Endothelial cell of umbilical vein (primary cell): ENCODE results near the gene NES. TPM values are rescaled to one million over a fixed set of nuclear protein-coding genes. Genes with fewer than 3 reads are reported as not detected.

ENCODE experiments used
- BruUV-seq: library from RNA; stranded (reverse); fragments of 400-500 nt; replicated peaks from 2 replicates; lab custom pipeline; 2021; lab: Mats Ljungman, UMichigan
- CTCF ChIA-PET: fragments of 300-600, 350-600 bp; sonication (Branson Sonifier 250); formaldehyde crosslinking; loops from one replicate; lab custom pipeline; 2021; ENCODE audit warnings: antibody characterized with exemption, inconsistent platforms; lab: Charles Lee
- POLR2A ChIA-PET: fragments of 300-600, 350-600 bp; sonication (Branson Sonifier 250); formaldehyde crosslinking; loops from one replicate; lab custom pipeline; 2021; ENCODE audit warnings: antibody characterized with exemption, inconsistent platforms; lab: Charles Lee
- DNase-seq: peaks from one replicate; pipeline ENCODE4 v3.0.0-alpha.2; 2011; ENCODE audit warnings: low read depth, low spot score
- FAIRE-seq: peaks from 2 replicates; lab custom pipeline; 2011; peaks lifted over from hg19 to GRCh38; lab: Jason Lieb, UNC
- H2AFZ ChIP-seq: 2 replicates; pipeline ENCODE4 v1.6.0; 2012; ENCODE audit warnings: low read depth, low read length, control low read depth, inconsistent platforms
- H3K27ac ChIP-seq: 2 replicates; pipeline ENCODE4 v1.5.1; 2011; ENCODE audit warnings: low read depth, mild to moderate bottlenecking, control low read depth, low read length, moderate library complexity; ENCODE audit not compliant: insufficient read depth
- H3K27me3 ChIP-seq, 2 experiments: 2 replicates each; pipeline versions ENCODE4 v1.6.0 to v1.6.1; 2011; ENCODE audit warnings: low read length in 2 of 2, mixed read lengths in 1 of 2; ENCODE audit not compliant: control insufficient read depth in 2 of 2, insufficient read depth in 2 of 2
- H3K36me3 ChIP-seq, 2 experiments: 2 replicates in 1 of 2; 3 replicates in 1 of 2; pipeline ENCODE4 v1.5.1; 2011; ENCODE audit warnings: low read length in 2 of 2, mild to moderate bottlenecking in 1 of 2, moderate library complexity in 1 of 2; ENCODE audit not compliant: control insufficient read depth in 2 of 2, insufficient read depth in 2 of 2; ENCODE audit errors: extremely low read depth in 1 of 2
- H3K4me1 ChIP-seq: 3 replicates; pipeline ENCODE4 v1.5.1; 2011; ENCODE audit warnings: mild to moderate bottlenecking, low read length; ENCODE audit not compliant: control insufficient read depth, insufficient read depth; ENCODE audit errors: extremely low read depth
- H3K4me2 ChIP-seq: 2 replicates; pipeline ENCODE4 v1.6.1; 2011; ENCODE audit warnings: low read length, control low read depth, mixed read lengths; ENCODE audit not compliant: insufficient read depth
- H3K4me3 ChIP-seq, 3 experiments: fragments of 200-600 bp in 1 of 3; sonication (generic), shearing (Covaris generic) in 1 of 3; replicated peaks in 1 of 3; 2 replicates each; pipeline ENCODE4 v1.5.1; 2011 to 2016; ENCODE audit warnings: control low read depth in 3 of 3, low read length in 3 of 3, mild to moderate bottlenecking in 2 of 3, inconsistent platforms in 1 of 3, low read depth in 1 of 3, moderate library complexity in 1 of 3; ENCODE audit not compliant: insufficient read depth in 1 of 3
- H3K79me2 ChIP-seq: 2 replicates; pipeline ENCODE4 v1.6.0; 2012; ENCODE audit warnings: low read length, inconsistent platforms; ENCODE audit not compliant: control insufficient read depth, insufficient read depth
- H3K9ac ChIP-seq: replicated peaks from 2 replicates; pipeline ENCODE3; 2011; ENCODE audit warnings: low read length, control low read depth; ENCODE audit not compliant: insufficient read depth; ENCODE audit errors: extremely low read depth
- H3K9me1 ChIP-seq: replicated peaks from 3 replicates; pipeline ENCODE4 v1.6.0; 2011; ENCODE audit warnings: mild to moderate bottlenecking, low read length; ENCODE audit not compliant: control insufficient read depth, insufficient read depth; ENCODE audit errors: extremely low read depth
- H3K9me3 ChIP-seq: replicated peaks from 2 replicates; pipeline ENCODE4 v1.5.1; 2012; ENCODE audit warnings: low read length, inconsistent platforms; ENCODE audit not compliant: control insufficient read depth, insufficient read depth
- H4K20me1 ChIP-seq: replicated peaks from 2 replicates; pipeline ENCODE3; 2011; ENCODE audit warnings: mild to moderate bottlenecking, low read length; ENCODE audit not compliant: control insufficient read depth, insufficient read depth; ENCODE audit errors: extremely low read depth
- CTCF ChIP-seq, 2 donors: IDR thresholded peaks; 1 replicate in 1 of 2; 2 replicates in 1 of 2; pipeline ENCODE4 v1.5.1; 2011; ENCODE audit warnings: low read length in 2 of 2, mild to moderate bottlenecking in 2 of 2, moderate library complexity in 2 of 2, control low read depth in 1 of 2, inconsistent platforms in 1 of 2, low read depth in 1 of 2; ENCODE audit not compliant: insufficient read depth in 1 of 2; ENCODE audit errors: extremely low read depth in 1 of 2
- EZH2 ChIP-seq: IDR thresholded peaks from 2 replicates; pipeline ENCODE4 v1.6.1; 2012; ENCODE audit warnings: borderline replicate concordance, low read depth, mild to moderate bottlenecking, moderate library complexity, low read length, inconsistent platforms; ENCODE audit not compliant: severe bottlenecking
- JUN ChIP-seq: IDR thresholded peaks from 2 replicates; pipeline ENCODE4 v1.6.1; 2011; ENCODE audit warnings: borderline replicate concordance, low read depth; ENCODE audit not compliant: insufficient read length, insufficient read depth
- dilution Hi-C: fragments of 300-500 bp; cut with MboI; formaldehyde crosslinking; loops from one replicate; pipeline ENCODE4 v1.15.0; 2019; ENCODE audit warnings: low sequenced_read_pairs; ENCODE audit not compliant: extremely low pct_ligation_motif_present
- intact Hi-C: fragments of 100-400 bp; cut with micrococcal nuclease; formaldehyde crosslinking; loops from one replicate; pipeline ENCODE4 v1.10.0; 2022
- polyA plus RNA-seq, 4 experiments: library from polyadenylated mRNA; depleted of rRNA in 3 of 4; stranded (reverse) in 3 of 4; unstranded in 1 of 4; fragments of >200 nt; gene quantifications; 2 replicates each; pipeline versions ENCODE4 v1.2.1 to v1.2.3, GENCODE V29; 2011 to 2012; ENCODE audit warnings: missing spikeins in 1 of 4
- total RNA-seq: library from RNA; stranded (reverse); gene quantifications from 2 replicates; pipeline ENCODE4 v1.2.3, GENCODE V29; 2021

The NES gene
- total and polyA plus RNA-seq, 2 donors (not counting 3 experiments of a cell fraction or from before 2014, with no cell fraction given): 19.4 to 274 TPM

GRCh38 chr1:156656806-156657740, 20.1 kb downstream of the NES start:
- Histone ChIP-seq H2AFZ (no peak overlapping the region), H3K9me3 (no peaks in the 10 kb centered on the region), H3K27ac (no peak overlapping the region), H3K4me2 (peak overlapping the region; percentile 55), H3K79me2 (no peaks in the 10 kb centered on the region), H3K4me1 (peaks cover 37% of the 10 kb centered on the region), H3K36me3 (no peaks in the 10 kb centered on the region), H3K27me3 (peaks cover 3 to 9% of the 10 kb centered on the region in 2 experiments), H3K9ac (no peak overlapping the region), H4K20me1 (no peaks in the 10 kb centered on the region), H3K4me3 (peak overlapping the region in 1 of 3 experiments; percentile 31), H3K9me1 (no peaks in the 10 kb centered on the region)
- intact Hi-C loops: loop anchor here (1.0 kb wide), 2 partner anchors 31 to 73 kb away; no protein-coding TSS in a partner anchor
- BruUV-seq: no TSS peak
- TF ChIP-seq EZH2 (peak; percentile 87), JUN (no peak), CTCF (IDR thresholded peaks at IDR 0.05; ENCODE audit: extremely low read depth in 1 of 2, insufficient read depth in 1 of 2, low read depth in 1 of 2, low read length in 2 of 2) (peak; percentile 95 to 100)
- peak; percentile 59 for DNase-seq
- peak; percentile 84 for FAIRE-seq
- dilution Hi-C loops: no loop called here
- CTCF ChIA-PET: interaction anchor here (0.6 to 8.7 kb wide), 14 partner anchors 8 to 277 kb away, joined by 3 to 237 read pairs (median 4); partner anchors contain the start of genes HAPLN2 and NES
- POLR2A ChIA-PET: interaction anchor here (1.1 kb wide), 1 partner anchor 30 kb away, joined by 8 read pairs; no protein-coding TSS in a partner anchor
